SK-N-SH treated with all-trans-retinoic acid at 6 μM for 48 hours (cell line): Measurements from ENCODE around the gene VPS13C.

ENCODE experiments used
- ATAC-seq: fragments of 200-7000 bp; cut with Tn5 transposase; 3 replicates; pipeline ENCODE4 v1.9.1; 2020; ENCODE audit warnings: mild to moderate bottlenecking, moderate library complexity
- ARNTL ChIP-seq: fragments of 450-650 bp; formaldehyde crosslinking; IDR thresholded peaks from 2 replicates; pipeline ENCODE4 v1.5.0; 2020; ENCODE audit warnings: low read depth, mild to moderate bottlenecking, moderate library complexity, borderline replicate concordance
- BACH2 ChIP-seq: fragments of 250-450 bp; sonication (Bioruptor Pico); IDR thresholded peaks from 2 replicates; pipeline ENCODE4 v1.9.0; 2021; ENCODE audit warnings: mild to moderate bottlenecking, borderline replicate concordance
- CSDC2 ChIP-seq: fragments of 250-450 bp; sonication (Bioruptor Pico); IDR thresholded peaks from 2 replicates; pipeline ENCODE4 v1.5.0; 2020; ENCODE audit warnings: mild to moderate bottlenecking, moderate library complexity
- ESRRG ChIP-seq: fragments of 250-450 bp; sonication (Bioruptor Pico); IDR thresholded peaks from 2 replicates; pipeline ENCODE4 v1.6.1; 2021; ENCODE audit warnings: mild to moderate bottlenecking
- GLIS3 ChIP-seq: fragments of 250-450 bp; sonication (Bioruptor Pico); IDR thresholded peaks from 2 replicates; pipeline ENCODE4 v1.5.0; 2020; ENCODE audit warnings: mild to moderate bottlenecking, moderate library complexity
- ISL1 ChIP-seq: fragments of 250-450 bp; sonication (Bioruptor Pico); IDR thresholded peaks from 2 replicates; pipeline ENCODE4 v2.1.2; 2022; ENCODE audit warnings: mild to moderate bottlenecking, moderate library complexity
- OSR1 ChIP-seq: fragments of 250-450 bp; sonication (Bioruptor Pico); IDR thresholded peaks from 2 replicates; pipeline ENCODE4 v1.8.0; 2022; ENCODE audit warnings: moderate library complexity, mild to moderate bottlenecking, inconsistent platforms
- PPARA ChIP-seq: fragments of 250-450 bp; sonication (Bioruptor Pico); IDR thresholded peaks from 2 replicates; pipeline ENCODE4 v1.5.0; 2020; ENCODE audit warnings: mild to moderate bottlenecking, borderline replicate concordance
- RARB ChIP-seq: fragments of 250-450 bp; sonication (Bioruptor Pico); IDR thresholded peaks from 2 replicates; pipeline ENCODE4 v1.8.0; 2021; ENCODE audit warnings: mild to moderate bottlenecking, moderate library complexity
- SNAI2 ChIP-seq: fragments of 250-450 bp; sonication (Bioruptor Pico); IDR thresholded peaks from 2 replicates; pipeline ENCODE4 v1.5.0; 2020; ENCODE audit warnings: mild to moderate bottlenecking, moderate library complexity
- TCF4 ChIP-seq: fragments of 250-450 bp; sonication (Bioruptor Pico); IDR thresholded peaks from 2 replicates; pipeline ENCODE4 v1.8.0; 2021; ENCODE audit warnings: mild to moderate bottlenecking, moderate library complexity, borderline replicate concordance
- TOX ChIP-seq: fragments of 250-450 bp; sonication (Bioruptor Pico); IDR thresholded peaks from 2 replicates; pipeline ENCODE4 v1.8.0; 2021; ENCODE audit warnings: mild to moderate bottlenecking, moderate library complexity, borderline replicate concordance
- ZC3H10 ChIP-seq: fragments of 250-450 bp; sonication (Bioruptor Pico); IDR thresholded peaks from 2 replicates; pipeline ENCODE4 v1.5.1; 2021; ENCODE audit warnings: mild to moderate bottlenecking, moderate library complexity
- ZFP3 ChIP-seq: fragments of 250-450 bp; sonication (Bioruptor Pico); IDR thresholded peaks from 2 replicates; pipeline ENCODE4 v1.5.0; 2020; ENCODE audit warnings: mild to moderate bottlenecking, moderate library complexity
- ZFP30 ChIP-seq: fragments of 450-650 bp; formaldehyde crosslinking; IDR thresholded peaks from 2 replicates; pipeline ENCODE4 v1.5.0; 2022; ENCODE audit warnings: mild to moderate bottlenecking, moderate library complexity
- ZNF70 ChIP-seq: fragments of 450-650 bp; formaldehyde crosslinking; IDR thresholded peaks from 2 replicates; pipeline ENCODE4 v1.5.0; 2020; ENCODE audit warnings: mild to moderate bottlenecking, moderate library complexity
- ZNF8 ChIP-seq: fragments of 450-650 bp; formaldehyde crosslinking; IDR thresholded peaks from 2 replicates; pipeline ENCODE4 v1.5.0; 2020; ENCODE audit warnings: mild to moderate bottlenecking, moderate library complexity
- TF ChIP-seq, protein P1 (sequence below): fragments of 250-450 bp; sonication (Bioruptor Pico); IDR thresholded peaks from 2 replicates; pipeline ENCODE4 v1.8.0; 2021; ENCODE audit warnings: low read depth, mild to moderate bottlenecking, moderate library complexity, borderline replicate concordance
- TF ChIP-seq, protein P2 (sequence below): fragments of 250-450 bp; sonication (Bioruptor Pico); IDR thresholded peaks from 2 replicates; pipeline ENCODE4 v1.5.1; 2020; ENCODE audit warnings: low read depth, mild to moderate bottlenecking, moderate library complexity
- TF ChIP-seq, protein P3 (sequence below): fragments of 250-450 bp; sonication (Bioruptor Pico); IDR thresholded peaks from 2 replicates; pipeline ENCODE4 v1.5.1; 2021; ENCODE audit warnings: mild to moderate bottlenecking, moderate library complexity

The VPS13C gene

DNA sequence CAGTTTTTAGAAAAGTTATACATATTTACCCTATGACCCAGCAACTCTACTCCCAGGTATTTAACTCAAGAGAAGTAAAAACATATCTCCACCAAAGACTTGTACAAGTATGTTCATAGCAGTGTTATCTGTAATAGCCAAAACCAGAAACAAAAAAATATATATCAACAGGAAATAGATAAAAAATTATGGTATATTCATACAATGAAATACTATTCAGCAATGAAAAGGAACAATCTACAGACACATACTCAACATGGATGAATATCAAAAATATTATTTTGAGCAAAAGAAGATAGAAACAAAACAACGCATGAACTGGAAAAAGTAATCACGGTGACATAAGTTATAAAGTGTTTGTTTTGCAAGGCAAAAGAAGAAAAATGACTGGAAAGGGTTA, 72.4 kb downstream of the VPS13C start:
- no peak for ATAC-seq
- TF ChIP-seq ISL1 (CRISPR knock-in tag) (no peak), ZNF8 (CRISPR knock-in tag) (peak; percentile 84)

DNA sequence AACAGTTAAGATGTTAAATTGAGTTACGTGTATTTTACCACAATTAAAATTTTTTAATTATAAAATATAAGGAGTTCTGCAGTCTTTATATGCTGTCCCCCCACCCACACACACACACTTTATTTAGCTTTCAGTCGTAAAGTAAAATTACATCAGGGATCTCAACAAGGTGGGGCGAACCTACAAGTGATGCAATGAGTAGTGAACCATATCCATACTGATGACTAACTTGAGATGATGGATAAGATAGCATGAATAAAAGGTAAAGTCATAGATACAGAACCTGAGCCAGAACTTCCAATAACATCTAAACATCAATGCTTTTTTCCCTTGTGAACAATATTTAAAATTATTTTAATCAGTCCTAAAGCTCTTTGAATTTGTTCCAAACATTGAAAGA, 77.2 kb downstream of the VPS13C start:
- TF ChIP-seq RARB (CRISPR knock-in tag) (no peak), TCF4 (CRISPR knock-in tag) (no peak), ZFP3 (CRISPR knock-in tag) (no peak), CSDC2 (CRISPR knock-in tag) (no peak)
- TF ChIP-seq, all 23 proteins: peak for 0
- ATAC-seq: no peak

DNA sequence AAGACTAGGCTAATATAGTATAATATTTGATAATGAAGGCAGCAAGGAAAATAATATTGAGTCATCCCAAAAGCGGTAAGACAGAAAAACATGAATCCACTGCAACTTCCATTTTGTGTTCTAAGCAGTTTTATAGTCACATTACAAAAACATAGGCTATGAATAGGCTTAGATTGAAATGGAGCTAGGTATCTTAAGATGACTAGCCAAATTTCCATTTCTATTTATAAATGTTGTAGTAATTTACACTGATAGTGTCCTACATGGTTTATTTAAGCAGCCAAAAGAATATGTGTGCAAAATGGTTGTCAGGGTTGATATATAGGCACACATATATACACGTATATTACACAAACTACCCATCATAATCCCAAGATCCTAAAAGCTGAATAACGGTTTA, 82.0 kb downstream of the VPS13C start:
- TF ChIP-seq OSR1 (CRISPR knock-in tag): no peak
- TF ChIP-seq CSDC2 (CRISPR knock-in tag): no peak
- TF ChIP-seq ZFP30 (CRISPR knock-in tag): no peak
- TF ChIP-seq, protein P1, sequence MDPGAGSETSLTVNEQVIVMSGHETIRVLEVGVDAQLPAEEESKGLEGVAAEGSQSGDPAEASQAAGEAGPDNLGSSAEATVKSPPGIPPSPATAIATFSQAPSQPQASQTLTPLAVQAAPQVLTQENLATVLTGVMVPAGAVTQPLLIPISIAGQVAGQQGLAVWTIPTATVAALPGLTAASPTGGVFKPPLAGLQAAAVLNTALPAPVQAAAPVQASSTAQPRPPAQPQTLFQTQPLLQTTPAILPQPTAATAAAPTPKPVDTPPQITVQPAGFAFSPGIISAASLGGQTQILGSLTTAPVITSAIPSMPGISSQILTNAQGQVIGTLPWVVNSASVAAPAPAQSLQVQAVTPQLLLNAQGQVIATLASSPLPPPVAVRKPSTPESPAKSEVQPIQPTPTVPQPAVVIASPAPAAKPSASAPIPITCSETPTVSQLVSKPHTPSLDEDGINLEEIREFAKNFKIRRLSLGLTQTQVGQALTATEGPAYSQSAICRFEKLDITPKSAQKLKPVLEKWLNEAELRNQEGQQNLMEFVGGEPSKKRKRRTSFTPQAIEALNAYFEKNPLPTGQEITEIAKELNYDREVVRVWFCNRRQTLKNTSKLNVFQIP: no peak
- TF ChIP-seq SNAI2 (CRISPR knock-in tag): no peak
- no peak for ATAC-seq

DNA sequence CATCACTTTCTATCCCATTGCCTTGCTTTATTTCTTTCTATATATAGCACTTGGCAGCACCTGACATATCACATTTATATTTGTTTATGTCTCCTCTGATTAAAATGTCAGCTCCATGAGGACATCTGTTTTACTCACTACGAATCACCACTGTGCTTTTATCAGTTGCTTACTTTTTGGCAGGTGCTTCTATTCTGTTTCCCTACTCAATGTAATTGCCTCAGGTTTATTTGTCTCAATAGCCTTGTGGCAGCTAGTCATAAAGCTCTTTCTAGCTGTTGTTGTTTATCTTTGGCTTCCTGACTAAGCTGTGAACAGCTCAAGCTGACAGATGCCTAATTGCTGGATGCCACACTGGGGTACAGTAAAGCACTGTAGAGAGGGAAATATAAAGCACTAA, 85.5 kb downstream of the VPS13C start:
- TF ChIP-seq RARB (CRISPR knock-in tag) (no peak), ARNTL (CRISPR knock-in tag) (no peak), GLIS3 (CRISPR knock-in tag) (no peak), ZFP30 (CRISPR knock-in tag) (no peak), ZFP3 (CRISPR knock-in tag) (no peak), CSDC2 (CRISPR knock-in tag) (no peak), OSR1 (CRISPR knock-in tag) (no peak), PPARA (no peak), BACH2 (CRISPR knock-in tag) (no peak), ZNF8 (CRISPR knock-in tag) (no peak), ZC3H10 (CRISPR knock-in tag) (no peak), ISL1 (CRISPR knock-in tag) (no peak; the same call in 1 of the 2 replicates), ZNF70 (no peak), ESRRG (CRISPR knock-in tag) (no peak)
- TF ChIP-seq, protein P2, sequence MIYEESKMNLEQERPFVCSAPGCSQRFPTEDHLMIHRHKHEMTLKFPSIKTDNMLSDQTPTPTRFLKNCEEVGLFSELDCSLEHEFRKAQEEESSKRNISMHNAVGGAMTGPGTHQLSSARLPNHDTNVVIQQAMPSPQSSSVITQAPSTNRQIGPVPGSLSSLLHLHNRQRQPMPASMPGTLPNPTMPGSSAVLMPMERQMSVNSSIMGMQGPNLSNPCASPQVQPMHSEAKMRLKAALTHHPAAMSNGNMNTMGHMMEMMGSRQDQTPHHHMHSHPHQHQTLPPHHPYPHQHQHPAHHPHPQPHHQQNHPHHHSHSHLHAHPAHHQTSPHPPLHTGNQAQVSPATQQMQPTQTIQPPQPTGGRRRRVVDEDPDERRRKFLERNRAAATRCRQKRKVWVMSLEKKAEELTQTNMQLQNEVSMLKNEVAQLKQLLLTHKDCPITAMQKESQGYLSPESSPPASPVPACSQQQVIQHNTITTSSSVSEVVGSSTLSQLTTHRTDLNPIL (CRISPR knock-in tag): no peak
- TF ChIP-seq, protein P3, sequence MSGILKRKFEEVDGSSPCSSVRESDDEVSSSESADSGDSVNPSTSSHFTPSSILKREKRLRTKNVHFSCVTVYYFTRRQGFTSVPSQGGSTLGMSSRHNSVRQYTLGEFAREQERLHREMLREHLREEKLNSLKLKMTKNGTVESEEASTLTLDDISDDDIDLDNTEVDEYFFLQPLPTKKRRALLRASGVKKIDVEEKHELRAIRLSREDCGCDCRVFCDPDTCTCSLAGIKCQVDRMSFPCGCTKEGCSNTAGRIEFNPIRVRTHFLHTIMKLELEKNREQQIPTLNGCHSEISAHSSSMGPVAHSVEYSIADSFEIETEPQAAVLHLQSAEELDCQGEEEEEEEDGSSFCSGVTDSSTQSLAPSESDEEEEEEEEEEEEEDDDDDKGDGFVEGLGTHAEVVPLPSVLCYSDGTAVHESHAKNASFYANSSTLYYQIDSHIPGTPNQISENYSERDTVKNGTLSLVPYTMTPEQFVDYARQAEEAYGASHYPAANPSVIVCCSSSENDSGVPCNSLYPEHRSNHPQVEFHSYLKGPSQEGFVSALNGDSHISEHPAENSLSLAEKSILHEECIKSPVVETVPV: no peak
- TF ChIP-seq, protein P1: no peak
- TF ChIP-seq, all 23 proteins: peak for 0
- ATAC-seq: no peak

DNA sequence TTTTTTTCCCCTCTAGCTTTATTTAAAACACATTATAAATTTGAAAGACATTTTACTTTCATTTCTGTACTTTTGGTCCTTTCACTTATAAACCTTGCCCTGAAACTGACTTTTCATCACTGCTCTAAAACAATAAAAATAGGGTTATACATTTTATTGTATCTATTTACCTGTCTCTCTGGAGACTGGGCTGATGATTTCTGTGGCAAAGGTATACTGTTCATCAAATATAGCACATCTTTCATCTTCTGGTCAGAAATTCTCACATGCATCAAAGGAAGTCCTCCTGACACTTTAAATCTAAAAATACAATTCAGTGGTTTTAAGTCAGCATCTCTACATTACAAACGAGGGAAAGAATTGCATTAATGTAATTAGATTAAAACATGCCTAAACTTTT, 86.1 kb downstream of the VPS13C start:
- ATAC-seq: no peak
- TF ChIP-seq ZFP30 (CRISPR knock-in tag) (no peak), ZC3H10 (CRISPR knock-in tag) (no peak), PPARA (no peak), TOX (CRISPR knock-in tag) (no peak), SNAI2 (CRISPR knock-in tag) (no peak)
- TF ChIP-seq, protein P2 (CRISPR knock-in tag): no peak
